GM12878 (cell line): Measurements from ENCODE around the gene ITGB5. TPM values are rescaled to one million over a fixed set of nuclear protein-coding genes. Genes with fewer than 3 reads are reported as not detected.

Experiments
- ATAC-seq: fragments of 200-7000 bp; cut with Tn5 transposase; 3 replicates; pipeline ENCODE4 v1.9.1; 2020; ENCODE audit warnings: mild to moderate bottlenecking, moderate library complexity
- BruUV-seq: library from RNA; stranded (reverse); fragments of 400-500 nt; replicated peaks from 2 replicates; lab custom pipeline; 2021; lab: Mats Ljungman, UMichigan
- CTCF ChIA-PET: fragments of 300-600 bp; sonication (Branson Sonifier 250); formaldehyde crosslinking; extraction: SDS; loops from one replicate; lab custom pipeline; 2021; ENCODE audit warnings: inconsistent platforms; lab: Yijun Ruan, JAX
- POLR2A ChIA-PET: fragments of 350-600 bp; formaldehyde crosslinking; extraction: SDS; loops from one replicate; lab custom pipeline; 2021; ENCODE audit warnings: inconsistent platforms; lab: Charles Lee
- RAD21 ChIA-PET: fragments of 300-600 bp; sonication (Branson Sonifier 250); formaldehyde crosslinking; loops from one replicate; lab custom pipeline; 2023; ENCODE audit warnings: antibody characterized with exemption; ENCODE audit not compliant: unreplicated experiment; lab: Charles Lee
- SMC1A ChIA-PET: fragments of 300-600 bp; sonication (Branson Sonifier 250); formaldehyde crosslinking; loops from one replicate; lab custom pipeline; 2023; ENCODE audit not compliant: unreplicated experiment, uncharacterized antibody; lab: Charles Lee
- DNase-seq: peaks from one replicate; pipeline ENCODE4 v3.0.0-alpha.2; 2011; ENCODE audit warnings: low read depth, low spot score
- FAIRE-seq: peaks from 3 replicates; lab custom pipeline; 2011; peaks lifted over from hg19 to GRCh38; lab: Jason Lieb, UNC
- H2AFZ ChIP-seq: 2 replicates; pipeline ENCODE4 v1.6.0; 2011; ENCODE audit warnings: low read depth, low read length, control low read depth; ENCODE audit not compliant: control insufficient read depth
- H3K27ac ChIP-seq: 2 replicates; pipeline ENCODE4 v1.5.1; 2011; ENCODE audit warnings: control low read depth; ENCODE audit not compliant: control insufficient read depth, insufficient read depth
- H3K27me3 ChIP-seq, 2 experiments: replicated peaks in 1 of 2; 2 replicates each; pipeline versions ENCODE4 v1.6.0 to v1.6.1; 2011; ENCODE audit warnings: low read length in 1 of 2; ENCODE audit not compliant: control insufficient read depth in 2 of 2, insufficient read depth in 2 of 2
- H3K36me3 ChIP-seq, 2 experiments: 2 replicates each; pipeline ENCODE4 v1.5.1; 2011; ENCODE audit warnings: low read length in 1 of 2; ENCODE audit not compliant: control insufficient read depth in 2 of 2, insufficient read depth in 2 of 2
- H3K4me1 ChIP-seq: 2 replicates; pipeline ENCODE4 v1.6.1; 2011; ENCODE audit warnings: mild to moderate bottlenecking, low read length, moderate library complexity, mixed read lengths; ENCODE audit not compliant: control insufficient read depth, insufficient read depth
- H3K4me2 ChIP-seq: 2 replicates; pipeline ENCODE4 v1.6.0; 2011; ENCODE audit warnings: control low read depth; ENCODE audit not compliant: control insufficient read depth, insufficient read depth
- H3K4me3 ChIP-seq: fragments of 200-600 bp; sonication (generic); 2 replicates; pipeline ENCODE4 v1.5.1; 2016
- H3K79me2 ChIP-seq: 2 replicates; pipeline ENCODE4 v1.6.0; 2011; ENCODE audit warnings: low read length; ENCODE audit not compliant: control insufficient read depth, insufficient read depth
- H3K9ac ChIP-seq: 2 replicates; pipeline ENCODE4 v1.8.0; 2011; ENCODE audit warnings: low read length, control low read depth, mixed read lengths; ENCODE audit not compliant: control insufficient read depth, insufficient read depth
- H3K9me3 ChIP-seq: replicated peaks from 3 replicates; pipeline ENCODE4 v1.5.1; 2011; ENCODE audit warnings: mild to moderate bottlenecking, low read length; ENCODE audit not compliant: control insufficient read depth, insufficient read depth
- H4K20me1 ChIP-seq: 2 replicates; pipeline ENCODE4 v1.6.0; 2011; ENCODE audit not compliant: control insufficient read depth, insufficient read depth
- CHD1 ChIP-seq: IDR thresholded peaks from 2 replicates; pipeline ENCODE4 v1.6.1; 2012; ENCODE audit warnings: low read depth, low read length, improper control_type of control experiment
- HDAC2 ChIP-seq: fragments of 200-600 bp; sonication (generic); IDR thresholded peaks from 2 replicates; pipeline ENCODE4 v1.6.1; 2017
- PRDM15 ChIP-seq: fragments of 450-650 bp; formaldehyde crosslinking; IDR thresholded peaks from 2 replicates; pipeline ENCODE4 v1.4.0; 2020; ENCODE audit warnings: mild to moderate bottlenecking, moderate library complexity
- RELB ChIP-seq: fragments of 450-650 bp; IDR thresholded peaks from 2 replicates; pipeline ENCODE4 v1.6.1; 2017; ENCODE audit warnings: low read depth, mild to moderate bottlenecking, moderate library complexity
- YBX1 ChIP-seq: fragments of 450-650 bp; IDR thresholded peaks from 2 replicates; pipeline ENCODE4 v1.6.1; 2016; ENCODE audit warnings: antibody characterized with exemption
- ZSCAN29 ChIP-seq: fragments of 450-650 bp; IDR thresholded peaks from 2 replicates; pipeline ENCODE4 v1.6.1; 2017; ENCODE audit warnings: mild to moderate bottlenecking, moderate library complexity
- WGBS: methylation state at CpG from one replicate; pipeline ENCODE4 v1.1.6; 2016; ENCODE audit warnings: low lambda C conversion rate; ENCODE audit not compliant: insufficient replicate concordance, insufficient coverage; ENCODE audit errors: missing lambda C conversion rate; 5-methylcytosine and 5-hydroxymethylcytosine counted together
- in situ Hi-C: fragments of 300-500 bp; cut with MboI; formaldehyde crosslinking; loops from 9 replicates; pipeline ENCODE4 v1.14.3; 2018; ENCODE audit warnings: mixed read lengths
- intact Hi-C: fragments of 100-400 bp; cut with micrococcal nuclease; formaldehyde crosslinking; loops from one replicate; pipeline ENCODE4 v1.14.2; 2022; ENCODE audit not compliant: unreplicated experiment
- polyA plus RNA-seq, 11 experiments: library from polyadenylated mRNA; depleted of rRNA in 4 of 11; unstranded in 6 of 11; stranded (reverse) in 5 of 11; fragments of >200 nt; fragmentation: Nextera tagmentation in 4 of 11; fragmentation: Illumina TruSeq in 1 of 11; extraction: Ambion mirVana in 4 of 11; extraction: Trizol in 1 of 11; gene quantifications; 1 replicate in 1 of 11; 2 replicates in 10 of 11; pipeline versions ENCODE4 v1.2.1 to v1.2.3, GENCODE V29; 2011 to 2016; ENCODE audit warnings: inconsistent platforms in 2 of 11, missing spikeins in 2 of 11, low read depth in 1 of 11
- total RNA-seq, 4 experiments: library from RNA; depleted of rRNA in 3 of 4; stranded (reverse); fragments of >200 nt in 3 of 4; fragmentation: Illumina TruSeq in 1 of 4; extraction: Trizol in 1 of 4; gene quantifications; 2 replicates each; pipeline versions ENCODE4 v1.2.1 to v1.2.3, GENCODE V29; 2013 to 2021
- TF ChIP-seq, protein P1 (sequence below): IDR thresholded peaks from 2 replicates; pipeline ENCODE4 v1.6.1; 2011; ENCODE audit warnings: borderline replicate concordance, low read depth, mild to moderate bottlenecking, moderate library complexity, low read length; ENCODE audit not compliant: insufficient read depth, poor library complexity, severe bottlenecking
- TF ChIP-seq, protein P2 (sequence below): IDR thresholded peaks from 2 replicates; pipeline ENCODE4 v1.6.1; 2012; ENCODE audit warnings: low read depth, low read length, improper control_type of control experiment
- TF ChIP-seq, protein P3 (sequence below): fragments of 450-650 bp; IDR thresholded peaks from 2 replicates; pipeline ENCODE4 v1.6.1; 2016; ENCODE audit warnings: mild to moderate bottlenecking

ITGB5 gene
- total and polyA plus RNA-seq, 10 of the 15 experiments (the other 5 are each of a cell fraction or from before 2014, with no cell fraction given) = 0.05 to 10.0 (median 0.83) TPM; not detected in 2

GRCh38 chr3:124834723-124835718 is 52.1 kb downstream of the ITGB5 start:
- no TSS peak for BruUV-seq
- POLR2A ChIA-PET = interaction anchor here (0.5 to 0.7 kb wide), 3 partner anchors 28 to 65 kb away, joined by 3 to 7 read pairs (median 3); no protein-coding TSS in a partner anchor
- intact Hi-C loops = loop anchor here (2.0 kb wide), 1 partner anchor 52 kb away; the partner anchor contains the start of gene ITGB5
- Histone ChIP-seq H3K36me3 (no peaks in the 10 kb centered on the region), H4K20me1 (no peaks in the 10 kb centered on the region), H2AFZ (peak overlapping the region; percentile 80), H3K9ac (no peak overlapping the region; the same call in 1 of the 2 replicates), H3K27me3 (no peaks in the 10 kb centered on the region), H3K4me1 (peaks cover 17% of the 10 kb centered on the region), H3K4me2 (peak overlapping the region; percentile 88), H3K27ac (peak overlapping the region; percentile 46), H3K9me3 (no peaks in the 10 kb centered on the region), H3K4me3 (peak overlapping the region; percentile 51), H3K79me2 (no peaks in the 10 kb centered on the region)
- SMC1A ChIA-PET = interaction anchor here (0.7 to 1.6 kb wide), 8 partner anchors 23 to 74 kb away, joined by 3 to 7 read pairs (median 6); no protein-coding TSS in a partner anchor
- CTCF ChIA-PET = interaction anchor here (0.8 to 1.9 kb wide), 9 partner anchors 9 to 185 kb away, joined by 3 to 7 read pairs (median 3); no protein-coding TSS in a partner anchor
- DNase-seq (peak; percentile 90), ATAC-seq (peak; percentile 96), FAIRE-seq (peak; percentile 99)
- in situ Hi-C loops = no loop called here
- 6% methylated on average over 20 of the region's 20 CpGs for WGBS
- RAD21 ChIA-PET = interaction anchor here (0.6 to 2.2 kb wide), 8 partner anchors 10 to 475 kb away, joined by 3 to 8 read pairs (median 4); no protein-coding TSS in a partner anchor
- TF ChIP-seq CHD1 (no peak), ZSCAN29 (0 out of 2 replicates have a peak, but pooled peaks have one; percentile 50), PRDM15 (CRISPR knock-in tag) (no peak), HDAC2 (no peak), RELB (peak; percentile 86), YBX1 (no peak)
- TF ChIP-seq, protein P1, sequence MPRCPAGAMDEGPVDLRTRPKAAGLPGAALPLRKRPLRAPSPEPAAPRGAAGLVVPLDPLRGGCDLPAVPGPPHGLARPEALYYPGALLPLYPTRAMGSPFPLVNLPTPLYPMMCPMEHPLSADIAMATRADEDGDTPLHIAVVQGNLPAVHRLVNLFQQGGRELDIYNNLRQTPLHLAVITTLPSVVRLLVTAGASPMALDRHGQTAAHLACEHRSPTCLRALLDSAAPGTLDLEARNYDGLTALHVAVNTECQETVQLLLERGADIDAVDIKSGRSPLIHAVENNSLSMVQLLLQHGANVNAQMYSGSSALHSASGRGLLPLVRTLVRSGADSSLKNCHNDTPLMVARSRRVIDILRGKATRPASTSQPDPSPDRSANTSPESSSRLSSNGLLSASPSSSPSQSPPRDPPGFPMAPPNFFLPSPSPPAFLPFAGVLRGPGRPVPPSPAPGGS = no peak
- TF ChIP-seq, protein P2, sequence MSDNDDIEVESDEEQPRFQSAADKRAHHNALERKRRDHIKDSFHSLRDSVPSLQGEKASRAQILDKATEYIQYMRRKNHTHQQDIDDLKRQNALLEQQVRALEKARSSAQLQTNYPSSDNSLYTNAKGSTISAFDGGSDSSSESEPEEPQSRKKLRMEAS = peak; percentile 94
- TF ChIP-seq, protein P3, sequence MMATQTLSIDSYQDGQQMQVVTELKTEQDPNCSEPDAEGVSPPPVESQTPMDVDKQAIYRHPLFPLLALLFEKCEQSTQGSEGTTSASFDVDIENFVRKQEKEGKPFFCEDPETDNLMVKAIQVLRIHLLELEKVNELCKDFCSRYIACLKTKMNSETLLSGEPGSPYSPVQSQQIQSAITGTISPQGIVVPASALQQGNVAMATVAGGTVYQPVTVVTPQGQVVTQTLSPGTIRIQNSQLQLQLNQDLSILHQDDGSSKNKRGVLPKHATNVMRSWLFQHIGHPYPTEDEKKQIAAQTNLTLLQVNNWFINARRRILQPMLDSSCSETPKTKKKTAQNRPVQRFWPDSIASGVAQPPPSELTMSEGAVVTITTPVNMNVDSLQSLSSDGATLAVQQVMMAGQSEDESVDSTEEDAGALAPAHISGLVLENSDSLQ = 0 out of 2 replicates have a peak, but pooled peaks have one; percentile 5
